Keratinocyte (primary cell): ENCODE data around the gene LIN9. TPM values are rescaled to one million over a fixed set of nuclear protein-coding genes. Genes with fewer than 3 reads are reported as not detected.

Experiments
- DNase-seq: peaks from one replicate; pipeline ENCODE4 v3.0.0-alpha.2; 2011; ENCODE audit warnings: low read depth, missing footprints, low spot score
- FAIRE-seq: peaks from 2 replicates; lab custom pipeline; 2011; peaks lifted over from hg19 to GRCh38; lab: Jason Lieb, UNC
- H2AFZ ChIP-seq: 2 replicates; pipeline ENCODE4 v1.6.0; 2012; ENCODE audit warnings: low read length, control low read depth, inconsistent platforms; ENCODE audit not compliant: control insufficient read depth
- H3K27ac ChIP-seq: 2 replicates; pipeline ENCODE4 v1.5.1; 2011; ENCODE audit warnings: low read length; ENCODE audit not compliant: control insufficient read depth, insufficient read depth
- H3K27me3 ChIP-seq: 3 replicates; pipeline ENCODE4 v1.6.0; 2011; ENCODE audit warnings: low read length; ENCODE audit not compliant: control insufficient read depth, insufficient read depth; ENCODE audit errors: extremely low read depth
- H3K36me3 ChIP-seq, 2 experiments: 2 replicates in 1 of 2; 3 replicates in 1 of 2; pipeline ENCODE4 v1.5.1; 2011; ENCODE audit warnings: low read length in 2 of 2, mild to moderate bottlenecking in 1 of 2; ENCODE audit not compliant: control insufficient read depth in 2 of 2, insufficient read depth in 2 of 2; ENCODE audit errors: extremely low read depth in 1 of 2
- H3K4me1 ChIP-seq: 3 replicates; pipeline ENCODE4 v1.5.1; 2011; ENCODE audit warnings: low read length; ENCODE audit not compliant: control insufficient read depth, insufficient read depth; ENCODE audit errors: extremely low read depth
- H3K4me2 ChIP-seq: 3 replicates; pipeline ENCODE4 v1.6.0; 2011; ENCODE audit warnings: low read depth, low read length; ENCODE audit not compliant: control insufficient read depth, insufficient read depth; ENCODE audit errors: extremely low read depth
- H3K4me3 ChIP-seq, 3 experiments: fragments of 200-600 bp in 1 of 3; sonication (generic) in 1 of 3; 2 replicates in 2 of 3; 3 replicates in 1 of 3; pipeline ENCODE4 v1.5.1; 2011 to 2016; ENCODE audit warnings: low read length in 3 of 3, mild to moderate bottlenecking in 3 of 3, control low read depth in 2 of 3, inconsistent platforms in 1 of 3, low read depth in 1 of 3, mixed read lengths in 1 of 3, mixed run types in 1 of 3, moderate library complexity in 1 of 3; ENCODE audit not compliant: control insufficient read depth in 2 of 3, insufficient read depth in 2 of 3; ENCODE audit errors: extremely low read depth in 1 of 3
- H3K79me2 ChIP-seq: 2 replicates; pipeline ENCODE4 v1.6.0; 2012; ENCODE audit warnings: low read length; ENCODE audit not compliant: control insufficient read depth, insufficient read depth
- H3K9ac ChIP-seq: 3 replicates; pipeline ENCODE4 v1.6.0; 2011; ENCODE audit warnings: low read length; ENCODE audit not compliant: control insufficient read depth, insufficient read depth; ENCODE audit errors: extremely low read depth
- H3K9me1 ChIP-seq: 3 replicates; pipeline ENCODE4 v1.6.0; 2011; ENCODE audit warnings: low read length; ENCODE audit not compliant: control insufficient read depth, insufficient read depth; ENCODE audit errors: extremely low read depth
- H3K9me3 ChIP-seq: 2 replicates; pipeline ENCODE4 v1.5.1; 2012; ENCODE audit warnings: low read depth, low read length; ENCODE audit not compliant: control insufficient read depth
- H4K20me1 ChIP-seq: 3 replicates; pipeline ENCODE4 v1.6.0; 2011; ENCODE audit warnings: low read length; ENCODE audit not compliant: control insufficient read depth, insufficient read depth; ENCODE audit errors: extremely low read depth
- EZH2 ChIP-seq: IDR thresholded peaks from one replicate; pipeline ENCODE4 v1.6.1; 2012; ENCODE audit warnings: inconsistent platforms, mild to moderate bottlenecking, low read length, moderate library complexity
- dilution Hi-C: fragments of 300-500 bp; cut with MboI; formaldehyde crosslinking; loops from one replicate; pipeline ENCODE4 v1.7.0; 2020; ENCODE audit warnings: low sequenced_read_pairs; ENCODE audit not compliant: extremely low pct_ligation_motif_present
- polyA plus RNA-seq, 5 experiments: library from polyadenylated mRNA; depleted of rRNA in 3 of 5; stranded (reverse) in 3 of 5; stranded (forward) in 1 of 5; unstranded in 1 of 5; fragments of >200 nt; gene quantifications; 1 replicate in 1 of 5; 2 replicates in 3 of 5; 3 replicates in 1 of 5; pipeline versions ENCODE4 v1.2.1 to v1.2.3, GENCODE V29; 2011 to 2012; ENCODE audit warnings: missing spikeins in 2 of 5, low read depth in 1 of 5, low replicate concordance in 1 of 5
- TF ChIP-seq, protein P1 (sequence below), 3 experiments: IDR thresholded peaks in 1 of 3; conservative IDR thresholded peaks in 1 of 3; optimal IDR thresholded peaks in 1 of 3; 2 replicates in 2 of 3; 3 replicates in 1 of 3; pipeline versions ENCODE3 to v1.5.1; 2011; ENCODE audit warnings: low read length in 3 of 3, mild to moderate bottlenecking in 3 of 3, moderate library complexity in 2 of 3, control low read depth in 1 of 3, inconsistent platforms in 1 of 3; ENCODE audit not compliant: insufficient read depth in 2 of 3; ENCODE audit errors: extremely low read depth in 1 of 3

LIN9 gene
- polyA plus RNA-seq, 1 donor (not counting 4 experiments of a cell fraction or from before 2014, with no cell fraction given), result 5.6 TPM

- H3K27ac ChIP-seq, result no peak overlapping the region
- H3K4me1 ChIP-seq, result peaks cover 18% of the 10 kb centered on the region
- dilution Hi-C loops, result no loop called here
- H3K9me3 ChIP-seq, result no peaks in the 10 kb centered on the region
- H3K79me2 ChIP-seq, result peaks cover 16% of the 10 kb centered on the region
- H3K9ac ChIP-seq, result no peak overlapping the region
- DNase-seq (no peak), FAIRE-seq (no peak)
- H3K4me3 ChIP-seq, result no peak overlapping the region
- H3K4me2 ChIP-seq, result no peak overlapping the region
- H3K9me1 ChIP-seq, result no peaks in the 10 kb centered on the region
- TF ChIP-seq, protein P1, sequence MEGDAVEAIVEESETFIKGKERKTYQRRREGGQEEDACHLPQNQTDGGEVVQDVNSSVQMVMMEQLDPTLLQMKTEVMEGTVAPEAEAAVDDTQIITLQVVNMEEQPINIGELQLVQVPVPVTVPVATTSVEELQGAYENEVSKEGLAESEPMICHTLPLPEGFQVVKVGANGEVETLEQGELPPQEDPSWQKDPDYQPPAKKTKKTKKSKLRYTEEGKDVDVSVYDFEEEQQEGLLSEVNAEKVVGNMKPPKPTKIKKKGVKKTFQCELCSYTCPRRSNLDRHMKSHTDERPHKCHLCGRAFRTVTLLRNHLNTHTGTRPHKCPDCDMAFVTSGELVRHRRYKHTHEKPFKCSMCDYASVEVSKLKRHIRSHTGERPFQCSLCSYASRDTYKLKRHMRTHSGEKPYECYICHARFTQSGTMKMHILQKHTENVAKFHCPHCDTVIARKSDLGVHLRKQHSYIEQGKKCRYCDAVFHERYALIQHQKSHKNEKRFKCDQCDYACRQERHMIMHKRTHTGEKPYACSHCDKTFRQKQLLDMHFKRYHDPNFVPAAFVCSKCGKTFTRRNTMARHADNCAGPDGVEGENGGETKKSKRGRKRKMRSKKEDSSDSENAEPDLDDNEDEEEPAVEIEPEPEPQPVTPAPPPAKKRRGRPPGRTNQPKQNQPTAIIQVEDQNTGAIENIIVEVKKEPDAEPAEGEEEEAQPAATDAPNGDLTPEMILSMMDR (optimal IDR thresholded peaks at IDR 0.05 in 1 of 3, IDR thresholded peaks at IDR 0.05 in 1 of 3, conservative IDR thresholded peaks at IDR 0.05 in 1 of 3; ENCODE audit: extremely low read depth in 1 of 3, insufficient read depth in 2 of 3, low read length in 3 of 3), result no peak
- no peak for TF ChIP-seq EZH2
- no peaks in the 10 kb centered on the region for H4K20me1 ChIP-seq
- H3K27me3 ChIP-seq, result no peaks in the 10 kb centered on the region
- no peaks in the 10 kb centered on the region for H3K36me3 ChIP-seq
- H2AFZ ChIP-seq, result no peak overlapping the region
Observed at GRCh38 chr1:226312065-226312464, 3.1 kb upstream of the LIN9 start.

- no peaks in the 10 kb centered on the region for H3K9me1 ChIP-seq
- DNase-seq (no peak), FAIRE-seq (no peak)
- H3K4me2 ChIP-seq, result no peak overlapping the region
- dilution Hi-C loops, result no loop called here
- no peaks in the 10 kb centered on the region for H3K27me3 ChIP-seq
- TF ChIP-seq, protein P1 (optimal IDR thresholded peaks at IDR 0.05 in 1 of 3, IDR thresholded peaks at IDR 0.05 in 1 of 3, conservative IDR thresholded peaks at IDR 0.05 in 1 of 3; ENCODE audit: extremely low read depth in 1 of 3, insufficient read depth in 2 of 3, low read length in 3 of 3), result no peak
- TF ChIP-seq EZH2, result no peak
- no peak overlapping the region for H3K4me3 ChIP-seq
- H3K79me2 ChIP-seq, result peaks cover 17% of the 10 kb centered on the region
- no peaks in the 10 kb centered on the region for H3K9me3 ChIP-seq
- no peaks in the 10 kb centered on the region for H4K20me1 ChIP-seq
- peaks cover 18% of the 10 kb centered on the region for H3K4me1 ChIP-seq
- H3K9ac ChIP-seq, result no peak overlapping the region
- no peaks in the 10 kb centered on the region for H3K36me3 ChIP-seq
- H3K27ac ChIP-seq, result no peak overlapping the region
- H2AFZ ChIP-seq, result no peak overlapping the region
Observed at GRCh38 chr1:226311376-226311775, 2.4 kb upstream of the LIN9 start.
